ENCODE measurements around the gene ZBED4.

The ZBED4 gene

DNA sequence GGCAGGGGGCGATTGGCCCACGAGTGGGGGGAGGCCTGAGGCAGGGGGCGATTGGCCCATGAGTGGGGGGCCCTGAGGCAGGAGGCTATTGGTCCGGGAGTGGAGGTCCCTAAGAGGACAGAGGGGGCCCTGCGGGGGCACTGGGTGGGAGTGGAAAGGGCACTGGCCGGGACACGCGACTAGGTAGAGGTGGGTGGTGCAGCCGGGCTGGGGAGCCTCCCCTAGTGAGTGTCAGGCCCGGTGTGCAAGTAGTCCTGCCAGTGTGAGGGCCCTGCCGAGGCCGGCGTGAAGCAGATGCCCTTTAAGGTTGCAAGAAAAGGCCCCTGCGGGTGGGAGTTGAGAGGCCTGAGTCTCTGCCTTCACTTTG lies 25.1 kb upstream of the ZBED4 start:
- Histone ChIP-seq H3K79me2 (ENCODE audit: control insufficient read depth, low read length) (peaks cover 42% of the 10 kb centered on the region), H3F3A (ENCODE audit: control insufficient read depth, insufficient read depth) (peaks cover 10% of the 10 kb centered on the region; the same call in 1 of the 2 replicates), H3K4me2 (ENCODE audit: low read length) (peak overlapping the region; percentile 85), H3K36me3 (ENCODE audit: control insufficient read depth, low read length) (peaks cover 32% of the 10 kb centered on the region), H3K4me1 (ENCODE audit: control insufficient read depth, low read length) (peaks cover 40% of the 10 kb centered on the region), H3K9me2 (replicated peaks; ENCODE audit: control insufficient read depth, low read length) (no peaks in the 10 kb centered on the region), H4K20me1 (ENCODE audit: control insufficient read depth, insufficient read depth, low read depth, low read length) (peaks cover 28% of the 10 kb centered on the region), H3K27ac (ENCODE audit: low read depth, low read length) (no peak overlapping the region), H3K27me3 (ENCODE audit: control insufficient read depth, low read length) (peaks cover 30% of the 10 kb centered on the region), H3K4me3 (ENCODE audit: low read length) (no peak overlapping the region), H3K9me3 (ENCODE audit: control insufficient read depth, insufficient read depth, low read length) (no peaks in the 10 kb centered on the region)
- TF ChIP-seq, protein P1, sequence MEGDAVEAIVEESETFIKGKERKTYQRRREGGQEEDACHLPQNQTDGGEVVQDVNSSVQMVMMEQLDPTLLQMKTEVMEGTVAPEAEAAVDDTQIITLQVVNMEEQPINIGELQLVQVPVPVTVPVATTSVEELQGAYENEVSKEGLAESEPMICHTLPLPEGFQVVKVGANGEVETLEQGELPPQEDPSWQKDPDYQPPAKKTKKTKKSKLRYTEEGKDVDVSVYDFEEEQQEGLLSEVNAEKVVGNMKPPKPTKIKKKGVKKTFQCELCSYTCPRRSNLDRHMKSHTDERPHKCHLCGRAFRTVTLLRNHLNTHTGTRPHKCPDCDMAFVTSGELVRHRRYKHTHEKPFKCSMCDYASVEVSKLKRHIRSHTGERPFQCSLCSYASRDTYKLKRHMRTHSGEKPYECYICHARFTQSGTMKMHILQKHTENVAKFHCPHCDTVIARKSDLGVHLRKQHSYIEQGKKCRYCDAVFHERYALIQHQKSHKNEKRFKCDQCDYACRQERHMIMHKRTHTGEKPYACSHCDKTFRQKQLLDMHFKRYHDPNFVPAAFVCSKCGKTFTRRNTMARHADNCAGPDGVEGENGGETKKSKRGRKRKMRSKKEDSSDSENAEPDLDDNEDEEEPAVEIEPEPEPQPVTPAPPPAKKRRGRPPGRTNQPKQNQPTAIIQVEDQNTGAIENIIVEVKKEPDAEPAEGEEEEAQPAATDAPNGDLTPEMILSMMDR (IDR thresholded peaks at IDR 0.05; ENCODE audit: low read depth, low read length, poor library complexity, severe bottlenecking): no peak
- no peak for TF ChIP-seq EZH2phosphoT487 (IDR thresholded peaks at IDR 0.05; ENCODE audit: borderline replicate concordance, low read length)

DNA sequence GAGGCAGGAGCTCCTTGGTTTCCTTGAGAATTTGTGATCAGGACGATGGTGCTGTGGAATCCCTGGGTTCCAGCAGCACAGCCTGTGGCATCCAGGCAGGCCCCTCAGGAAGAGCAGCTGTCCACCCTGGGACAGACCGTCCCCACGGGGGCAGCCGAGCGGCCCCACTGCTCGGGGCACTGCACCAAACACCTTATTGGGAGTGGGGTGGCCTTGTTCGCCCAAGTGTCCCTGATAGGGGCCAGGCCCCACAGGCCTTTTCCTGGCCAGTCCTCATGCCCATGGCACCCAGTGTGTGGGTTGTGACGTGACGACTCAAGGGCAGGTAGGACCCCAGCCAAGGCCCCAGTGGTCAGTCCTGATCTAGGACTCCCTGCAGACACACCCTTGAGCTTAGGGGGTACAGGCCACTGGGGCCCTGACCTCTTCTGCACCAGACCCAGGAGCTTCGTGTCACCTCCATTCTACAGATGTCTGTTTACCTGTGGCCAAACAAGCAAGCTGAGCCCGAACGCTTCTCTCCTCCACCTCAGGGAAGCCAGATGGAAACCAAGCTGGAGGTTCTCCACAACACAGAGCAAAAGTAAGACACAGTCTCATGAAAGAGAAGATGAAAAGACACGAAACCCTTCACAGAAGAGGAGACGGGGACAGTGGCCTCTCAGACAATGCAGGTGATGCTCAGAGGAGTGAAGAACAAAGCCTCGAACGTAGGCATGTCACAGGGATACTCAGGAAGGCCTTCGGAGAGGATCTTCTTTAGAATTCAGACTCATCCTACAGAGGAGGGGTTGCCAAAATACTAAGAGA lies 24.4 kb upstream of the ZBED4 start:
- Histone ChIP-seq H3F3A (ENCODE audit: control insufficient read depth, insufficient read depth) (peaks cover 10% of the 10 kb centered on the region; the same call in 1 of the 2 replicates), H3K4me3 (ENCODE audit: low read length) (peak overlapping the region; percentile 45), H3K4me1 (ENCODE audit: control insufficient read depth, low read length) (peaks cover 40% of the 10 kb centered on the region), H3K36me3 (ENCODE audit: control insufficient read depth, low read length) (peaks cover 26% of the 10 kb centered on the region), H3K79me2 (ENCODE audit: control insufficient read depth, low read length) (peaks cover 36% of the 10 kb centered on the region), H4K20me1 (ENCODE audit: control insufficient read depth, insufficient read depth, low read depth, low read length) (peaks cover 22% of the 10 kb centered on the region), H3K27ac (ENCODE audit: low read depth, low read length) (no peak overlapping the region), H3K9me3 (ENCODE audit: control insufficient read depth, insufficient read depth, low read length) (no peaks in the 10 kb centered on the region), H3K9me2 (replicated peaks; ENCODE audit: control insufficient read depth, low read length) (no peaks in the 10 kb centered on the region), H3K27me3 (ENCODE audit: control insufficient read depth, low read length) (peaks cover 35% of the 10 kb centered on the region), H3K4me2 (ENCODE audit: low read length) (peak overlapping the region; percentile 71)
- no peak for TF ChIP-seq EZH2phosphoT487 (IDR thresholded peaks at IDR 0.05; ENCODE audit: borderline replicate concordance, low read length)
- TF ChIP-seq, protein P1 (IDR thresholded peaks at IDR 0.05; ENCODE audit: low read depth, low read length, poor library complexity, severe bottlenecking): no peak

DNA sequence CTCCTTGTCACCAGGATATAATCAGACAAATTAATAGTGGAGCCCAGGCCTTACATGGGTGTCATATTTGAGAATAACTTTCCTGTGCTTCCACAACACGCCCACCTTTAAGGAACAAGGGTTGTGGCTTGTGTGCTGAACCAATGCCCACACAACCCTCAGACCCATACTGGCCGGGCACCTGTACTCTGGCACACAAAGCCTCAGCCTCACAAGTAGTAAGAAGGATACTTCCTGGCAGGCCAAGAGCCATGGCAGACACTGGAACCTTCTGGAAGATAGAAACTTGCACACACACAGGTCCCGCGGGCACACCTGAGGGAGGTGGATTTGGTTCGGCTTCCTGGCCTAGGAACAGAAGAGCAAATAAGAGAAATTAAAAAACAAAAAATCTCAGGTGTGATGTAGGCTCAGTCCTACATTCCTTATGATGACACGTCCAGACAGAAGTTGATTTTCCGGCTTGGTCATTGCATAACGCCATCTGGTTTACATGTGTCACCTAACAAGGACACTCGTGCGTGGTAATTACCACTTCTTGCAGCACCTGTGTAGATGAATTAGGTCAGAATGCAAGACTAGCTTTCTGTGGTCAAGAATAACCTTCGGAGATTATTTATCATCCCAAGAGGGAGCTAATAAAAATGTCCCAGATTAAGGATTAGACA lies 20.2 kb upstream of the ZBED4 start:
- Histone ChIP-seq H3F3A (ENCODE audit: control insufficient read depth, insufficient read depth) (peaks cover 10% of the 10 kb centered on the region; the same call in 1 of the 2 replicates), H3K4me3 (ENCODE audit: low read length) (no peak overlapping the region), H3K36me3 (ENCODE audit: control insufficient read depth, low read length) (no peaks in the 10 kb centered on the region), H3K4me2 (ENCODE audit: low read length) (no peak overlapping the region), H3K4me1 (ENCODE audit: control insufficient read depth, low read length) (peaks cover 20% of the 10 kb centered on the region), H3K9me2 (replicated peaks; ENCODE audit: control insufficient read depth, low read length) (no peaks in the 10 kb centered on the region), H3K27ac (ENCODE audit: low read depth, low read length) (no peak overlapping the region), H3K9me3 (ENCODE audit: control insufficient read depth, insufficient read depth, low read length) (no peaks in the 10 kb centered on the region), H3K27me3 (ENCODE audit: control insufficient read depth, low read length) (peaks cover 47% of the 10 kb centered on the region), H4K20me1 (ENCODE audit: control insufficient read depth, insufficient read depth, low read depth, low read length) (no peaks in the 10 kb centered on the region), H3K79me2 (ENCODE audit: control insufficient read depth, low read length) (no peaks in the 10 kb centered on the region)
- TF ChIP-seq EZH2phosphoT487 (IDR thresholded peaks at IDR 0.05; ENCODE audit: borderline replicate concordance, low read length): no peak
- TF ChIP-seq, protein P1 (IDR thresholded peaks at IDR 0.05; ENCODE audit: low read depth, low read length, poor library complexity, severe bottlenecking): no peak
